Stomach (tissue), 4 donors: ENCODE results near the gene SOX6.

ENCODE experiments used
- CTCF ChIP-seq, 7 experiments: fragments of 450-650 bp in 4 of 7; fragments of 200-600 bp in 3 of 7; sonication (generic) in 3 of 7; IDR thresholded peaks; one replicate each; pipeline ENCODE4 v1.5.1; 2016 to 2019; ENCODE audit warnings: antibody characterized with exemption in 7 of 7, control low read depth in 2 of 7, mild to moderate bottlenecking in 1 of 7
- EP300 ChIP-seq: sonication (generic); formaldehyde crosslinking; IDR thresholded peaks from one replicate; pipeline ENCODE4 v1.6.1; 2017; ENCODE audit warnings: antibody characterized with exemption
- POLR2A ChIP-seq, 4 donors: fragments of 450-650 bp; IDR thresholded peaks; one replicate each; pipeline ENCODE4 v1.6.1; 2016; ENCODE audit warnings: antibody characterized with exemption in 4 of 4, control low read depth in 2 of 4, mild to moderate bottlenecking in 1 of 4, moderate library complexity in 1 of 4
- POLR2AphosphoS5 ChIP-seq, 3 donors: sonication (generic); formaldehyde crosslinking; IDR thresholded peaks; one replicate each; pipeline ENCODE4 v1.6.1; 2016; ENCODE audit warnings: antibody characterized with exemption in 3 of 3

DNA sequence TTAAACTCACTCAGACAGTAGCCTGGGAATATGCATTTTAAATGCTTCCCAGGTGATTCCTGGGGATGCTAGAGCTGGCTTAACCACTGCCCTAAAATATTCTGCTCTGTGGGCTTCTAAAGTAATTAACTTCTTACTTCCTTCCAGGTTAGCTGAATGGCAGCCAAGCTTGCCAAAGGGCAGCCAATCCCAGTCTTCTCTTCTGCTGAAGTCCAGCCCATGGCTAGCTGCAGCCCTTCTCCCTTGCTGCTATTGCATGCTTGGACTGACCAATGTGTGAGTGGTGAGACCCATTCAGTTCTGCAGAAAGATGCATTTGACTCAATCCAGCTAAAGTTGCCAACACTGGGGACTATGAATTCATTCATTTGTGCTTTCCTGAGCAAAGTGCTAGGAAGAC is 411.9 kb downstream of the SOX6 start:
- TF ChIP-seq CTCF (IDR thresholded peaks at IDR 0.05), result no peak
- no peak for TF ChIP-seq POLR2A (IDR thresholded peaks at IDR 0.05)
- no peak for TF ChIP-seq EP300
- no peak for TF ChIP-seq POLR2AphosphoS5 (IDR thresholded peaks at IDR 0.05)
